ENCODE data around the gene RPS17.

The RPS17 gene

GRCh38 chr15:82554351-82554750 is 14.1 kb upstream of the RPS17 start:
- H3K9me2 ChIP-seq (replicated peaks; ENCODE audit: low read depth, low read length), result no peaks in the 10 kb centered on the region
- no peaks in the 10 kb centered on the region for H3F3A ChIP-seq (ENCODE audit: low read depth)
- no peak overlapping the region for H3K9ac ChIP-seq (ENCODE audit: low read depth, low read length, poor library complexity, severe bottlenecking)
- no peaks in the 10 kb centered on the region for H3K9me3 ChIP-seq (ENCODE audit: insufficient read depth, low read depth, low read length)
- H3K36me3 ChIP-seq (ENCODE audit: insufficient read depth, low read length), result no peaks in the 10 kb centered on the region
- no peak overlapping the region for H2AFZ ChIP-seq (ENCODE audit: low read length)
- H3K4me3 ChIP-seq (ENCODE audit: low read length, poor library complexity, severe bottlenecking), result no peak overlapping the region
- no peaks in the 10 kb centered on the region for H3K79me2 ChIP-seq (ENCODE audit: insufficient read depth, low read length)
- TF ChIP-seq, protein P1, sequence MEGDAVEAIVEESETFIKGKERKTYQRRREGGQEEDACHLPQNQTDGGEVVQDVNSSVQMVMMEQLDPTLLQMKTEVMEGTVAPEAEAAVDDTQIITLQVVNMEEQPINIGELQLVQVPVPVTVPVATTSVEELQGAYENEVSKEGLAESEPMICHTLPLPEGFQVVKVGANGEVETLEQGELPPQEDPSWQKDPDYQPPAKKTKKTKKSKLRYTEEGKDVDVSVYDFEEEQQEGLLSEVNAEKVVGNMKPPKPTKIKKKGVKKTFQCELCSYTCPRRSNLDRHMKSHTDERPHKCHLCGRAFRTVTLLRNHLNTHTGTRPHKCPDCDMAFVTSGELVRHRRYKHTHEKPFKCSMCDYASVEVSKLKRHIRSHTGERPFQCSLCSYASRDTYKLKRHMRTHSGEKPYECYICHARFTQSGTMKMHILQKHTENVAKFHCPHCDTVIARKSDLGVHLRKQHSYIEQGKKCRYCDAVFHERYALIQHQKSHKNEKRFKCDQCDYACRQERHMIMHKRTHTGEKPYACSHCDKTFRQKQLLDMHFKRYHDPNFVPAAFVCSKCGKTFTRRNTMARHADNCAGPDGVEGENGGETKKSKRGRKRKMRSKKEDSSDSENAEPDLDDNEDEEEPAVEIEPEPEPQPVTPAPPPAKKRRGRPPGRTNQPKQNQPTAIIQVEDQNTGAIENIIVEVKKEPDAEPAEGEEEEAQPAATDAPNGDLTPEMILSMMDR (conservative IDR thresholded peaks at IDR 0.05; ENCODE audit: low read length), result no peak
- no peak for TF ChIP-seq EZH2phosphoT487 (IDR thresholded peaks at IDR 0.05; ENCODE audit: borderline replicate concordance)
- H3K4me2 ChIP-seq (ENCODE audit: low read depth, low read length, poor library complexity, severe bottlenecking), result no peak overlapping the region
- no peaks in the 10 kb centered on the region for H3K4me1 ChIP-seq (ENCODE audit: insufficient read depth, low read length, poor library complexity, severe bottlenecking)
- peaks cover 7% of the 10 kb centered on the region for H3K27me3 ChIP-seq (ENCODE audit: insufficient read depth, low read length, poor library complexity, severe bottlenecking)
- H4K20me1 ChIP-seq (ENCODE audit: insufficient read depth, low read length, poor library complexity, severe bottlenecking), result no peaks in the 10 kb centered on the region

DNA sequence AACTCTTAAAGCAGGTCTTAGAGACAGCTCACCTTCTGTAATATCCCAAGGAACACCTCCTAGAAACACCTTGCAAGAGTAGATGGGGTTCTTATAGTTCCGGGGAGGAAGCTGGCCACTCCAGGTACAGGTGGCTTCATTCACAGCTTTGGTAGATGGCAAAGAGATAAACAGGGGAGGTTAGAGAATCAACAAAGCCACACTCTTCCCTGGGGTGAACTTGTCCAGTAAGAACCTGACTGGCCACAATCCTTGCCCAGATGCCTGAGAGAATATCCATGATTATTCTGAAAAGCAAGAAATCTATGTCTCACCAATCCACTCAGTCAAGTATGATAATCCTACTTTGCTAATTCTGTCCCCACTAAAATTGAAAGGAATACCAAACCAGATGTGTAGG is 13.6 kb upstream of the RPS17 start:
- peaks cover 7% of the 10 kb centered on the region for H3K27me3 ChIP-seq (ENCODE audit: insufficient read depth, low read length, poor library complexity, severe bottlenecking)
- no peaks in the 10 kb centered on the region for H3K79me2 ChIP-seq (ENCODE audit: insufficient read depth, low read length)
- H3K36me3 ChIP-seq (ENCODE audit: insufficient read depth, low read length), result no peaks in the 10 kb centered on the region
- TF ChIP-seq, protein P1 (conservative IDR thresholded peaks at IDR 0.05; ENCODE audit: low read length), result no peak
- TF ChIP-seq EZH2phosphoT487 (IDR thresholded peaks at IDR 0.05; ENCODE audit: borderline replicate concordance), result no peak
- no peak overlapping the region for H3K9ac ChIP-seq (ENCODE audit: low read depth, low read length, poor library complexity, severe bottlenecking)
- H3F3A ChIP-seq (ENCODE audit: low read depth), result no peaks in the 10 kb centered on the region
- H3K4me1 ChIP-seq (ENCODE audit: insufficient read depth, low read length, poor library complexity, severe bottlenecking), result no peaks in the 10 kb centered on the region
- H3K9me2 ChIP-seq (replicated peaks; ENCODE audit: low read depth, low read length), result no peaks in the 10 kb centered on the region
- no peak overlapping the region for H3K4me2 ChIP-seq (ENCODE audit: low read depth, low read length, poor library complexity, severe bottlenecking)
- H4K20me1 ChIP-seq (ENCODE audit: insufficient read depth, low read length, poor library complexity, severe bottlenecking), result no peaks in the 10 kb centered on the region
- H3K9me3 ChIP-seq (ENCODE audit: insufficient read depth, low read depth, low read length), result no peaks in the 10 kb centered on the region
- no peak overlapping the region for H2AFZ ChIP-seq (ENCODE audit: low read length)
- no peak overlapping the region for H3K4me3 ChIP-seq (ENCODE audit: low read length, poor library complexity, severe bottlenecking)

- Histone ChIP-seq H3K4me3 (ENCODE audit: low read length, poor library complexity, severe bottlenecking) (no peak overlapping the region), H3K4me1 (ENCODE audit: insufficient read depth, low read length, poor library complexity, severe bottlenecking) (no peaks in the 10 kb centered on the region), H3F3A (ENCODE audit: low read depth) (no peaks in the 10 kb centered on the region), H2AFZ (ENCODE audit: low read length) (no peak overlapping the region), H4K20me1 (ENCODE audit: insufficient read depth, low read length, poor library complexity, severe bottlenecking) (no peaks in the 10 kb centered on the region), H3K9me3 (ENCODE audit: insufficient read depth, low read depth, low read length) (no peaks in the 10 kb centered on the region), H3K9me2 (replicated peaks; ENCODE audit: low read depth, low read length) (no peaks in the 10 kb centered on the region), H3K79me2 (ENCODE audit: insufficient read depth, low read length) (no peaks in the 10 kb centered on the region), H3K36me3 (ENCODE audit: insufficient read depth, low read length) (no peaks in the 10 kb centered on the region), H3K27me3 (ENCODE audit: insufficient read depth, low read length, poor library complexity, severe bottlenecking) (peaks cover 7% of the 10 kb centered on the region), H3K4me2 (ENCODE audit: low read depth, low read length, poor library complexity, severe bottlenecking) (no peak overlapping the region), H3K9ac (ENCODE audit: low read depth, low read length, poor library complexity, severe bottlenecking) (no peak overlapping the region)
- TF ChIP-seq, protein P1 (conservative IDR thresholded peaks at IDR 0.05; ENCODE audit: low read length), result no peak
- no peak for TF ChIP-seq EZH2phosphoT487 (IDR thresholded peaks at IDR 0.05; ENCODE audit: borderline replicate concordance)
Measured at GRCh38 chr15:82552861-82553260, 12.6 kb upstream of the RPS17 start.

Data from Loucy (cell line).